MM.1S (cell line): ENCODE data around the gene LIMS2.

Experiments
- DNase-seq: peaks from one replicate; pipeline ENCODE4 v3.0.0-alpha.2; 2015
- H2AFZ ChIP-seq: fragments of 300-600 bp; sonication (generic); 2 replicates; pipeline ENCODE4 v1.6.0; 2016; ENCODE audit warnings: antibody characterized with exemption, low read length
- H3F3A ChIP-seq: fragments of 300-600 bp; sonication (generic); 2 replicates; pipeline ENCODE4 v1.6.1; 2016; ENCODE audit warnings: mild to moderate bottlenecking, antibody characterized with exemption, low read length, moderate library complexity, mixed read lengths; ENCODE audit not compliant: insufficient read depth
- H3K27ac ChIP-seq: fragments of 300-600 bp; sonication (generic); 2 replicates; pipeline ENCODE4 v1.5.1; 2016; ENCODE audit warnings: mild to moderate bottlenecking, low read length
- H3K27me3 ChIP-seq: fragments of 300-600 bp; sonication (generic); replicated peaks from 2 replicates; pipeline ENCODE4 v1.6.0; 2016; ENCODE audit warnings: low read length; ENCODE audit not compliant: insufficient read depth
- H3K36me3 ChIP-seq: fragments of 300-600 bp; sonication (generic); replicated peaks from 2 replicates; pipeline ENCODE4 v1.6.1; 2016; ENCODE audit warnings: mild to moderate bottlenecking, low read length, mixed read lengths; ENCODE audit not compliant: insufficient read depth
- H3K4me1 ChIP-seq: fragments of 300-600 bp; sonication (generic); 2 replicates; pipeline ENCODE4 v1.6.1; 2016; ENCODE audit warnings: low read length, mixed read lengths
- H3K4me2 ChIP-seq: fragments of 300-600 bp; sonication (generic); 2 replicates; pipeline ENCODE4 v1.6.0; 2016; ENCODE audit warnings: low read depth, low read length
- H3K4me3 ChIP-seq: fragments of 300-600 bp; sonication (generic); 2 replicates; pipeline ENCODE4 v1.5.1; 2016; ENCODE audit warnings: low read length, mixed read lengths
- H3K79me2 ChIP-seq: fragments of 300-600 bp; sonication (generic); 2 replicates; pipeline ENCODE4 v1.6.1; 2016; ENCODE audit warnings: mixed run types, low read length, mixed read lengths
- H3K9ac ChIP-seq: fragments of 300-600 bp; sonication (generic); 2 replicates; pipeline ENCODE4 v1.6.1; 2016; ENCODE audit warnings: low read length, mixed read lengths
- H3K9me2 ChIP-seq: fragments of 300-600 bp; sonication (generic); replicated peaks from 2 replicates; pipeline ENCODE4 v1.6.1; 2016; ENCODE audit warnings: mild to moderate bottlenecking, low read length, mixed read lengths; ENCODE audit not compliant: insufficient read depth
- H3K9me3 ChIP-seq: fragments of 300-600 bp; sonication (generic); replicated peaks from 2 replicates; pipeline ENCODE4 v1.6.1; 2016; ENCODE audit warnings: mild to moderate bottlenecking, low read length, mixed read lengths; ENCODE audit not compliant: insufficient read depth
- H4K20me1 ChIP-seq: fragments of 300-600 bp; sonication (generic); 2 replicates; pipeline ENCODE4 v1.6.1; 2016; ENCODE audit warnings: mild to moderate bottlenecking, low read length, moderate library complexity, mixed read lengths; ENCODE audit not compliant: insufficient read depth
- CTCF ChIP-seq: fragments of 300-600 bp; sonication (generic); IDR thresholded peaks from 2 replicates; pipeline ENCODE4 v1.5.1; 2016; ENCODE audit warnings: antibody characterized with exemption, low read length, mixed read lengths
- EZH2 ChIP-seq: fragments of 300-600 bp; sonication (generic); optimal IDR thresholded peaks from 2 replicates; pipeline ENCODE3; 2017; ENCODE audit warnings: low read depth, mild to moderate bottlenecking, antibody characterized with exemption, low read length, mixed read lengths
- EZH2phosphoT487 ChIP-seq: fragments of 300-600 bp; sonication (generic); IDR thresholded peaks from 2 replicates; pipeline ENCODE4 v1.6.1; 2018; ENCODE audit warnings: antibody characterized with exemption, low read length

The LIMS2 gene

GRCh38 chr2:127658146-127658545 is 17.2 kb downstream of the LIMS2 start:
- no peaks in the 10 kb centered on the region for H3K9me3 ChIP-seq
- no peaks in the 10 kb centered on the region for H4K20me1 ChIP-seq
- no peak overlapping the region for H3K4me2 ChIP-seq
- H3K4me3 ChIP-seq: no peak overlapping the region
- no peaks in the 10 kb centered on the region for H3F3A ChIP-seq
- H3K4me1 ChIP-seq: no peaks in the 10 kb centered on the region
- peaks cover 7% of the 10 kb centered on the region; the same call in 1 of the 2 replicates for H3K27me3 ChIP-seq
- H2AFZ ChIP-seq: no peak overlapping the region
- no peak for DNase-seq
- no peak overlapping the region for H3K27ac ChIP-seq
- no peaks in the 10 kb centered on the region for H3K36me3 ChIP-seq
- H3K9me2 ChIP-seq: no peaks in the 10 kb centered on the region
- H3K9ac ChIP-seq: no peak overlapping the region
- no peak for TF ChIP-seq EZH2
- no peak for TF ChIP-seq CTCF
- TF ChIP-seq EZH2phosphoT487: no peak
- H3K79me2 ChIP-seq: no peaks in the 10 kb centered on the region

GRCh38 chr2:127657232-127657595 is 18.1 kb downstream of the LIMS2 start:
- H3K9me2 ChIP-seq: no peaks in the 10 kb centered on the region
- peaks cover 10% of the 10 kb centered on the region; the same call in 1 of the 2 replicates for H3K27me3 ChIP-seq
- no peak overlapping the region for H2AFZ ChIP-seq
- no peak overlapping the region for H3K27ac ChIP-seq
- no peak for TF ChIP-seq EZH2
- no peak for TF ChIP-seq CTCF
- no peaks in the 10 kb centered on the region for H3K36me3 ChIP-seq
- no peaks in the 10 kb centered on the region for H3K9me3 ChIP-seq
- DNase-seq: no peak
- H3K4me2 ChIP-seq: no peak overlapping the region
- no peaks in the 10 kb centered on the region for H4K20me1 ChIP-seq
- no peak overlapping the region for H3K9ac ChIP-seq
- no peaks in the 10 kb centered on the region for H3K4me1 ChIP-seq
- no peaks in the 10 kb centered on the region for H3K79me2 ChIP-seq
- no peaks in the 10 kb centered on the region for H3F3A ChIP-seq
- no peak overlapping the region for H3K4me3 ChIP-seq

GRCh38 chr2:127656569-127657231 is 18.6 kb downstream of the LIMS2 start:
- Histone ChIP-seq H3K36me3 (no peaks in the 10 kb centered on the region), H2AFZ (no peak overlapping the region), H3K9me3 (no peaks in the 10 kb centered on the region), H3K4me2 (no peak overlapping the region), H3F3A (no peaks in the 10 kb centered on the region), H3K79me2 (no peaks in the 10 kb centered on the region), H3K4me3 (no peak overlapping the region), H3K27me3 (peaks cover 15% of the 10 kb centered on the region; the same call in 1 of the 2 replicates), H3K4me1 (no peaks in the 10 kb centered on the region), H3K9ac (no peak overlapping the region), H3K9me2 (no peaks in the 10 kb centered on the region), H4K20me1 (no peaks in the 10 kb centered on the region), H3K27ac (no peak overlapping the region)
- TF ChIP-seq EZH2phosphoT487 (no peak), EZH2 (no peak), CTCF (no peak)
- DNase-seq: no peak
